ENCODE results near the gene EPB41L4B.

EPB41L4B gene

GRCh38 chr9:109191746-109192145 is 129.1 kb downstream of the EPB41L4B start:
- DNase-seq: no peak

- DNase-seq: no peak
Measured at GRCh38 chr9:109190151-109190550, 130.7 kb downstream of the EPB41L4B start.

GRCh38 chr9:109186857-109187520 is 133.9 kb downstream of the EPB41L4B start:
- no peak for DNase-seq

GRCh38 chr9:109182940-109183798 is 137.7 kb downstream of the EPB41L4B start:
- no peak for DNase-seq

GRCh38 chr9:109182550-109182939 is 138.3 kb downstream of the EPB41L4B start:
- DNase-seq: no peak

GRCh38 chr9:109181284-109181683 is 139.6 kb downstream of the EPB41L4B start:
- no peak for DNase-seq

GRCh38 chr9:109179801-109180523 is 140.9 kb downstream of the EPB41L4B start:
- no peak for DNase-seq

GRCh38 chr9:109176963-109177362 is 143.9 kb downstream of the EPB41L4B start:
- DNase-seq: no peak

- no peak for DNase-seq
Measured at GRCh38 chr9:109176386-109176785, 144.5 kb downstream of the EPB41L4B start.

GRCh38 chr9:109172935-109173334 is 147.9 kb downstream of the EPB41L4B start:
- DNase-seq: no peak

GRCh38 chr9:109171926-109172325 is 148.9 kb downstream of the EPB41L4B start:
- DNase-seq: no peak

GRCh38 chr9:109168170-109168569 is 152.7 kb downstream of the EPB41L4B start:
- no peak for DNase-seq

GRCh38 chr9:109167716-109168115 is 153.1 kb downstream of the EPB41L4B start:
- no peak for DNase-seq

- no peak for DNase-seq
Measured at GRCh38 chr9:109166771-109167601, 153.9 kb downstream of the EPB41L4B start, which contains the start of gene FRRS1L. TSS of gene FRRS1L (minus strand) at chr9:109167249. CDS start at chr9:109167138, 111 bp downstream.

GRCh38 chr9:109166171-109166770 is 154.6 kb downstream of the EPB41L4B start:
- no peak for DNase-seq

GRCh38 chr9:109164042-109164441 is 156.8 kb downstream of the EPB41L4B start:
- DNase-seq: no peak

GRCh38 chr9:109163194-109163593 is 157.7 kb downstream of the EPB41L4B start:
- no peak for DNase-seq

- no peak for DNase-seq
Measured at GRCh38 chr9:109162677-109163076, 158.2 kb downstream of the EPB41L4B start.

- DNase-seq: no peak
Measured at GRCh38 chr9:109161471-109161870, 159.4 kb downstream of the EPB41L4B start.

GRCh38 chr9:109159583-109159982 is 161.3 kb downstream of the EPB41L4B start:
- no peak for DNase-seq

GRCh38 chr9:109158651-109159050 is 162.2 kb downstream of the EPB41L4B start:
- no peak for DNase-seq

- DNase-seq: no peak
Measured at GRCh38 chr9:109156708-109157107, 164.2 kb downstream of the EPB41L4B start.

Data from activated CD4-positive, CD25-positive, alpha-beta regulatory T cell treated with anti-CD3 and anti-CD28 coated beads, Interleukin-2, amount 50 U/mL, for 72 hours (primary cell).